NCI-H1417 treated with DMSO at 0.1 percent for 48 hours (cell line): ENCODE data around the gene PTPN23.

Experiments used
- DNase-seq: peaks from one replicate; lab custom pipeline; 2025; lab: John Stamatoyannopoulos, UW

PTPN23 gene

DNA sequence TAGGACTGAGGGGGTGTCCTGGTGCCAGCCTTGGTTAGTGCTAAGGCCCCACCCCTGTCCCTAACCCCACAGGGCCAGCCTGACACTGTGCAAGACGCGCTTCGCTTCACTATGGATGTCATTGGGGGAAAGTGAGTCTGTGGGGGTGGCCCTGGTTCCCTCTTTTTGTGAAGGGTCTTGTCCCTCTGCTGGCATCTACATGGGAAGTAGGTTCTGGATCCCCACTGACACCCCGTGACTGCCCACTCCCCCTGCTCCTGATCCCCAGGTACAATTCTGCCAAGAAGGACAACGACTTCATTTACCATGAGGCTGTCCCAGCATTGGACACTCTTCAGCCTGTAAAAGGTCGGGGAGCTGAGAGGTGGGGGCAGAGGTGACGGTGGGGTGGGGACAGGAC, 26.4 kb downstream of the PTPN23 start:
- no peak for DNase-seq

DNA sequence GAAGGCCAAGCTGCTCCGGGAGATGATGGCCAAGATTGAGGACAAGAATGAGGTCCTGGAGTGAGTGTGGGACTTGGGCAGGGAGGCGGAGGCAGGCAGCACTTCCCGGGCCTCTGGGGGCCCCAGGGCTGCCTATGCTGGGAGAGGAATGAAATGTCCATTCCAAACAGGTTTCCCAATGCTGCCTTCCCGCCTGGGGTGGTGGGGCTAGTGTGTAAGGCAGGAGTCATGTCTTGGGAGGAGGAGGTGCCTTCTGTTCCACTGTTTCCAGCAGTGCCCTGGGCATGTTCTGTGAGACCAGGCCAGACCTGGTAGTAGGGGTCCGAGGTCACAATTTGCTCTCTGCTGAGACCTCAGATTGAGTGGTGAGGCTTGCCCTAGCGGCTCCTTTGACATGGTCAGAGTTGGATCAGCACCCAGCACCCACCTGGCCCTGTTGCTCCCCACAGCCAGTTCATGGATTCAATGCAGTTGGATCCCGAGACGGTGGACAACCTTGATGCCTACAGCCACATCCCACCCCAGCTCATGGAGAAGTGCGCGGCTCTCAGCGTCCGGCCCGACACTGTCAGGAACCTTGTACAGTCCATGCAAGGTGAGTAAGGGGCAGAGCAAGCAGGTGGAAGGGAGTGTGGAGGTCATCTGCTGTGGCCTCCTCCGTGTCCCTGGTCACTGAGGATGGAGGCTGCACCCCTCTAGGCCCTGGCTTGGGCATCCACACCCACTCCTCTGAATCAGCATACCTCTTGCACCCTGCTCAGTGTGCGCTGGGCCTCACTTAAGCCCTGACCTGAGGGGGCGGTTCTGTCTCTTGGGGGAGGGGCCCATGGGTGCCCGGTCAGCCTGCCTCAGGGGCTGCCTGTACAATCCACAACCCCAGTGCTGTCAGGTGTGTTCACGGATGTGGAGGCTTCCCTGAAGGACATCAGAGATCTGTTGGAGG, 27.3 kb downstream of the PTPN23 start:
- no peak for DNase-seq

- DNase-seq: no peak
Observed at GRCh38 chr3:47408839-47409229, 28.0 kb downstream of the PTPN23 start.

GRCh38 chr3:47409284-47409683, 28.5 kb downstream of the PTPN23 start:
- DNase-seq: no peak

DNA sequence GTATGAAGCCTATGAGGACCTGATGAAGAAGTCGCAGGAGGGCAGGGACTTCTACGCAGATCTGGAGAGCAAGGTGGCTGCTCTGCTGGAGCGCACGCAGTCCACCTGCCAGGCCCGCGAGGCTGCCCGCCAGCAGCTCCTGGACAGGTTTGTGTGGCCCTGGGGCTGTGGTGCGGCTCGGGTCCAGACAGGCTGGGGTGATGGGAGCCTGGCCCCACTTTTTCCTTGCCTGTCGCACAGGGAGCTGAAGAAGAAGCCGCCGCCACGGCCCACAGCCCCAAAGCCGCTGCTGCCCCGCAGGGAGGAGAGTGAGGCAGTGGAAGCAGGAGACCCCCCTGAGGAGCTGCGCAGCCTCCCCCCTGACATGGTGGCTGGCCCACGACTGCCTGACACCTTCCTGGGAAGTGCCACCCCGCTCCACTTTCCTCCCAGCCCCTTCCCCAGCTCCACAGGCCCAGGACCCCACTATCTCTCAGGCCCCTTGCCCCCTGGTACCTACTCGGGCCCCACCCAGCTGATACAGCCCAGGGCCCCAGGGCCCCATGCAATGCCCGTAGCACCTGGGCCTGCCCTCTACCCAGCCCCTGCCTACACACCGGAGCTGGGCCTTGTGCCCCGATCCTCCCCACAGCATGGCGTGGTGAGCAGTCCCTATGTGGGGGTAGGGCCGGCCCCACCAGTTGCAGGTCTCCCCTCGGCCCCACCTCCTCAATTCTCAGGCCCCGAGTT, 29.0 kb downstream of the PTPN23 start:
- DNase-seq: no peak

DNA sequence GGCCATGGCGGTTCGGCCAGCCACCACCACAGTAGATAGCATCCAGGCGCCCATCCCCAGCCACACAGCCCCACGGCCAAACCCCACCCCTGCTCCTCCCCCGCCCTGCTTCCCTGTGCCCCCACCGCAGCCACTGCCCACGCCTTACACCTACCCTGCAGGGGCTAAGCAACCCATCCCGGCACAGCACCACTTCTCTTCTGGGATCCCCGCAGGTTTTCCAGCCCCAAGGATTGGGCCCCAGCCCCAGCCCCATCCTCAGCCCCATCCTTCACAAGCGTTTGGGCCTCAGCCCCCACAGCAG, 29.5 kb downstream of the PTPN23 start:
- no peak for DNase-seq

DNA sequence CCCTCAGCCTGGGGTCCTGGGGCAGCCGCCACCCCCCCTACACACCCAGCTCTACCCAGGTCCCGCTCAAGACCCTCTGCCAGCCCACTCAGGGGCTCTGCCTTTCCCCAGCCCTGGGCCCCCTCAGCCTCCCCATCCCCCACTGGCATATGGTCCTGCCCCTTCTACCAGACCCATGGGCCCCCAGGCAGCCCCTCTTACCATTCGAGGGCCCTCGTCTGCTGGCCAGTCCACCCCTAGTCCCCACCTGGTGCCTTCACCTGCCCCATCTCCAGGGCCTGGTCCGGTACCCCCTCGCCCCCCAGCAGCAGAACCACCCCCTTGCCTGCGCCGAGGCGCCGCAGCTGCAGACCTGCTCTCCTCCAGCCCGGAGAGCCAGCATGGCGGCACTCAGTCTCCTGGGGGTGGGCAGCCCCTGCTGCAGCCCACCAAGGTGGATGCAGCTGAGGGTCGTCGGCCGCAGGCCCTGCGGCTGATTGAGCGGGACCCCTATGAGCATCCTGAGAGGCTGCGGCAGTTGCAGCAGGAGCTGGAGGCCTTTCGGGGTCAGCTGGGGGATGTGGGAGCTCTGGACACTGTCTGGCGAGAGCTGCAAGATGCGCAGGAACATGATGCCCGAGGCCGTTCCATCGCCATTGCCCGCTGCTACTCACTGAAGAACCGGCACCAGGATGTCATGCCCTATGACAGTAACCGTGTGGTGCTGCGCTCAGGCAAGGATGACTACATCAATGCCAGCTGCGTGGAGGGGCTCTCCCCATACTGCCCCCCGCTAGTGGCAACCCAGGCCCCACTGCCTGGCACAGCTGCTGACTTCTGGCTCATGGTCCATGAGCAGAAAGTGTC, 30.2 kb downstream of the PTPN23 start:
- no peak for DNase-seq

GRCh38 chr3:47411696-47412452, 31.1 kb downstream of the PTPN23 start:
- no peak for DNase-seq

DNA sequence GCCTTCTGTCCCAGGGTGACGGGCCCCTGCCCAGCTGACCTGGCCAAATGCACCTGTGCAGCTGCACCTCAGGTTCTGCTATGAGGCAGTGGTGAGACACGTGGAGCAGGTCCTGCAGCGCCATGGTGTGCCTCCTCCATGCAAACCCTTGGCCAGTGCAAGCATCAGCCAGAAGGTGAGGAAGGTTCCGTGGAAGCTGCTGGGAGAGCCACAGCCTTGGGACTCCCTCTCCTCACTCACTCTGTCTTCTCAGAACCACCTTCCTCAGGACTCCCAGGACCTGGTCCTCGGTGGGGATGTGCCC, 31.6 kb downstream of the PTPN23 start:
- no peak for DNase-seq

- DNase-seq: no peak
Observed at GRCh38 chr3:47412842-47413520, 32.2 kb downstream of the PTPN23 start.

DNA sequence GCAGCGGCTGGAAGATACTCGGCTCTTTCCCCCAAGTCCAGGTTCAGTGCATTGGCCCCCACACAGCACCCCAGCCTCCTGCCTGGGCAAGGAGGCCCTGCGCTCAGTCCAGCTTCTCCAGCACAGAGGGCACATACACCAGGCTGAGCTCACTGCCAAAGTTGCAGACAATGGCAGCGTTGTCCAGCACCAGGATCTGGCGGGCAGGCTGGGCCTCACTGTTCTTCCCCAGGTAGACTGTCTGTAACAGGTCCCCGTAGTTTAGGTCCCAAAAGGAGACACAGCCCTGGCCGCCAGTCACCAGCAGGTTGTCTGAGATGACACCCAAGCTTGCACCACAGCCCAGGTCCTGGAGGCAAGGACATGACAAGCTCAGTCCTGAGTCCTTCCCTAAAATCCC, 32.9 kb downstream of the PTPN23 start:
- no peak for DNase-seq

- no peak for DNase-seq
Observed at GRCh38 chr3:47414161-47414564, 33.3 kb downstream of the PTPN23 start.

GRCh38 chr3:47414666-47415587, 34.1 kb downstream of the PTPN23 start:
- DNase-seq: no peak

DNA sequence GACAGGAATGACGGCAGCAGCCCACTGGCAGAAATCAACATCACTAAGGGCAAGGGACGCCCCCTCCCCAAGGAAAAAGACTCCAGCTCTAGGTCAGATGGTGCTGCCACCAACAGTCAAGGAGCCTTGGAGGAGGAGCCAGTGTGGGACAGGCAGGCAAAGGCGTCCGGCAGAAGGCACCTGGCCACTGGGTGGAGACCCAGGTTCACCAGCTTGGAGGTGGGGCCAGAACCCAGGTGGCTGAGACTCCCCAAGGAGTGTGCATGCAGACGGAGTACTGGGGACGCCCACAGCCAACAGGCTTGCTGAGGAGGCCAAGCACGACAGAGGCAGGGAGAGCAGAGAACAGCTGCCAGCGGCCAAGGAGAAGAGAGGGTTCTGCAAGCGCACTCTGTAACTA, 35.2 kb downstream of the PTPN23 start:
- DNase-seq: no peak

- DNase-seq: no peak
Observed at GRCh38 chr3:47418167-47419082, 37.6 kb downstream of the PTPN23 start.

- no peak for DNase-seq
Observed at GRCh38 chr3:47419083-47420043, 38.5 kb downstream of the PTPN23 start.

GRCh38 chr3:47420044-47420430, 39.2 kb downstream of the PTPN23 start:
- DNase-seq: no peak
